GM21367 (cell line): ENCODE measurements around the gene OSBPL7.
A peak's percentile ranks its signal among the peaks of the same experiment; 100 is the strongest.

Experiments
- ATAC-seq: cut with Tn5 transposase; IDR thresholded peaks from one replicate; pipeline ENCODE4 v1.9.1; 2021; ENCODE audit not compliant: unreplicated experiment

Gene OSBPL7

DNA sequence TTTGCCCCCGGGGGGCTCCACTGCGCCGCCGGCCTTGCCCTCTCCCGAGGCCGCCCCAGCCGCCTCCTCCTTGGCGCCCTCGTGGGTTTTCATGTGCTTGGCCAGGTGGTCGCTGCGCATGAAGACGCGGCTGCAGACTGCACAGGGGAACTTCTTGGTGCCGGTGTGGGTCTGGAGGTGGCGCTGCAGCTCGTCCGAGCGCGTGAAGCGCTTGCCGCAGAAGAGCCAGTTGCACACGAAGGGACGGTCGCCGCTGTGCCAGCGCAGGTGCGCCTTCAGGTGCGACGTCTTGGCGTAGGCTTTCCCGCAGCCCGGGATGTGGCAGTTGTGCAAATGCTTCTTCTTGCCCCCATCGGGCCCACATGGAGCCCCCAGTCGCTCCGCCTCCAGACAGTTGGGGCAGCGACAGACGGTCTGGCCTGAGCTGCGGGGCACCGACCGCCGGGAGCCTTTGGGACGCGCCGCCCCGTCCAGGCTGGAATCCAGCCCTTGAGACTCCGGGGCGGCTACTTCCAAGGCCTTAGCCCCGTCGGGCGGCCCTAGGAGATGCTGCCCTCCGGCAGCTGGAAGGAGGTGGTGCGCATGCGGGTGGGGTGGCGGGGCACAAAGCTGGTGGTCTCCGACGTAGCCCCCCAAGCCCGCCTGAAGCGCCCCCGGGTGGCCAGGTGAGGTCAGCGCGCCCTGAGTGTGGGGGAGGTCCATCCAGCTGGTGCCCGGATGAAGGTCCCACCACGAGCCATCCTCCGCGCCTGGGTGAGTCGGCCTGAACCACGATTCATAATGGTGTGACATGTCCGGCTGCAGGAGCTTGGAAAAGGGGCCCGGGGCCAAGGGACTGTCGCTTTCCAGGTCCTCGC is 26.0 kb upstream of the OSBPL7 start:
- no peak for ATAC-seq

DNA sequence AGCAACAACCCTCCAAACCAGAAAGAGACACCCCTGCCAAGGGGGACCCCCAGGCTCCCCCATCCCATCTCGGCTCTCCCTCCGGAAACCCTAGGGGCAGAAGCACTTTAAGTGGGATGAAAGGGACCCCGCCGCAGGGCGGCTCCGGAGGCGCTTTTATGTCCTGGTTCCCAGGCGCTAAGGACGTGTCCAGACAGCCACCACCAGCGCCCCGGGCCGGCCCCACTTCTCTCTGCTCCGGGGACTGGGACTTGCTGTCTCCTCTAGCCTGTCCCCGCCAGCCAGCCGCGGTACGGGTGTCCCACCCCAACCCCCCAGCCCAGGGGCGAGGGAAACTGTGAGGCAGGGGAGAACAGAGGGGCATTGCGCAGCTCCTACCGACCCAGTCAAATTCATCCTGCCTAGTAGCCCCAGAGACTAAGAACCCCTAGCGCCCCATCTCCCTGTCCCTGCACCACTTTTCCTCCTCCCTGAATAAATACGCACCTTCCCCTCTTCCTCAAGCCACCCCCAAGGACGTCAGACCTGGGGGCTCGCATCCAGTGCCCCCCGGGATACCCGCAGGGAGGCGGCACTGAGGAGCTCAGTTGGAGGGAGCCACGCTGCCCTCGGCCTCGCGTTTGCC is 25.2 kb upstream of the OSBPL7 start:
- ATAC-seq: no peak

DNA sequence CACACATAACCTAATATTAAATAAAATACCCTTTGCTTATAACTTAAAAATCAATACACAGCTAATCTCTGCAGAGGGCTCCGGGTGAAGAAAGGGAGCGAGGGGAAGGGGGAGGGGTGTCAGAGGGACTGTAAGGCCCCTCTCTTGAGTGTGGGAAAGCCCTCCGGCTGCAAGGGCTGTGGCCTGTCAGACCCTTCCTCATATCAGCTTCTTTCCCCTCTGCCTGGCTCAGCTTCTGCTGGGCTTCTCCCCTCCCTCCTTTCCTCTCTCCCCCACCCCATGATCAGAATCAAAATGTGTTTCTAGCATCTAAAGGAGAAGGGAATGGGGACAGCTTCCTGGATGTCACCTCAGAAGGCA is 24.1 kb upstream of the OSBPL7 start:
- ATAC-seq: no peak

DNA sequence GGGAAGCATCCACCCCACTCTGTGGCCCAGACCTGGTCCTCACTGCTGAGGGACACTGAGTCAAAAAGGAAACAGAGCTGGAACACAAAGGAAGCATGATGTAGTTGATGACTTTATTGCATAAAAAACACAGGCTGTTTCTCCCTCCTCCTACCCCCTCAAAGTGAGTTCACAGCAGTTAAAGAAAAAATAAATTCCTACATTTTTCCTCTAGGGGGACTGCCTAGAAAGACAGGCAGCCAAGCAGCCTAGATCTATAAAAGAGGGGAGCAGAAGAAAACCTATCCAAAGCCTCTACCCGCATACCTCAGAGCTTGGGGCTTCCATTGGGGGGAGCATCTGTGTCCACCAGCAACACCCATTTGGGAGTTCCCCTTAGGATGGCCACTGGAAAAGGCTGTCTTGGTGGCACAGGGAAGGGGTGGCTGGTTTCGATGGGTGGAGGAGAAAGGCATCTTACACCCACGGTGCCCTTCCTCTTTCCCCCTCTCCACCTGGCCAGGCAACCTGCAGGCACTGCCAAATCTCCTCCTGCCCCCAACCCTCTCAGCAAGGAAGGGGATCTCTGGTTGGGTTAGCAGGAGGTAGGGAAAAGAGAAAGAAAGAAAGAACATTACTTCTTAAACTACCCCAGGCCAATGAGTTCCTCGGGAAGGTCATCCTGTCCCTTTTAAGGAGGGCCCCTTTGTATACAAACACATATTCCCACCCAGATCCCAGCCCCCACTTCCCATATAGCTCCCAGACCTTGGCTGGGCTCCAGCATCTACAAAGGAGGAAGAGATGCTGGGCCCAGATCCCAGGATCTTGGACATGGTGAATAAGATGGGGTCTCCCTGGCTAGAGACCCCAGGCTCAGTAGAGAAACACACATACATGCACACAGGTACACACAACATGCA is 23.5 kb upstream of the OSBPL7 start:
- no peak for ATAC-seq

DNA sequence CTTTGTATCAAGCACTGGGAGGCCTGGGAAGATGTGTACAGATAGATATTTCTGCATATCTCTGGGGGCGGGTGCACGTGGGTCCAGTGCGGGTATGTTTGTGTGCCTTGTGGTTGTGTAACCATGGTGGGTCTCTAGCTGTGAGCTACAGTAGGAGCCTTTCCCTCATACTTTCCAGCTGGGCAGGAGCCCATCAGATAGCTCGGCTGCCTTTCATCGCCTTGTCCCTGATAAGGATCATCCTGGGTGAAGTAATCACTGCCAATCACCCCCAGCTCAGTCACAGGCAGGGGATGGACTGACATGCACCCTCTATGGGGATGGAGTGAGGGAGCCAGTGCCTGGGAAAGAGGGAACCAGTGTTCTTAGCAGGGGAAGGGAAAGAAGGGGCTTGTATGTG is 22.6 kb upstream of the OSBPL7 start:
- no peak for ATAC-seq

DNA sequence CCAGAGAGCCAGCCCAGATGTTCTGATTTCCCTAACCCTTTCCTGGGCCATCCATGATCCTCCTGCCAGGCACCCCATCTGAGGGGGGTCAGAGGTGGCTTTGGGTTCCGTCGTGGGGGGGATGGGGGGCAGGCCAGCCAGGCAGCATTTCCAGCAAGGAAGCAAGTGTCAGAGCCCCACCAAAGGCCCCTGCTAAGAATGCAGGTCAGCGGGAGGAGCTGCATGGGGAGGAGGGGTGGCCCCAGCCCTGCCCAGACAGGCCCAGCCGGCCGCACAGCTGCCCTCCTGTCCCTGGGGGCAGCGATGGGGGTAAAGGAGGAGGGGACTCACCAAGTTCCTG is 21.8 kb upstream of the OSBPL7 start:
- ATAC-seq: no peak

DNA sequence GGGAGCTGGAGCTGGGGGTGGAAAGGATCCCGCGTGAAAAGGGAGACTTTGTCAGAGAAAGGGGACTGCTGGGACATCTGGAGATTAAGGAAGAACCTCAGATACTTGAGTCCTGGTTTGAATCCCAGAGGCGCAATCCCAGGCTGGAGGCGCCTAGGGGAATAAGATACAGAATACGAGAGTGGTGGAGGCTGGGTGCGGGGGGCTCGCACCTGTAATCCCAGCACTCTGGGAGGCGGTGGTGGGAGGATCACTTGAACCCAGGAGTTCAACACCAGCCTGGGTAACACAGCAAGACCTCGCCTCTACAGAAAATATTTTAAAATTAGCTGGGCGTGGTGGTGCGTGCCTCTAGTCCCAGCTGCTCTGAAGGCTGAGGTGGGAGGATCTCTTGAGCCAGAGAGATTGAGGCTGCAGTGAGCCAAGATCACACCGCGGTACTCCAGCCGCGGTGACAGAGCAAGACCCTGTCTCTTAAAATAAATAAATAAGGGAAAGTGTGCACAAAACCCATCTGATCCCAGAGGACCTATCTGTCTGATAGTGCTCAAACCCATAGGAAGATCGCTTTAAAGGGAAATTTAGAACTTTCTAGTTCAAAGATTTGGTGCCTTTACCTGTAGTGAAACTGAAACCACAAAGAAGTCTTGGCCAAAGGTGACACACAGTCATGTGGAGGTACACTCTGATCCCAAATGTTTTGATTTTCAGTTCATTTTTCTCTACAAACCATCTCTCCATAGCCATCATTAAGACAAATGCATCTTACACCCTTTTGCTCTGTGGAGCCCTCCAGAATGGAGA is 20.1 kb upstream of the OSBPL7 start:
- no peak for ATAC-seq

DNA sequence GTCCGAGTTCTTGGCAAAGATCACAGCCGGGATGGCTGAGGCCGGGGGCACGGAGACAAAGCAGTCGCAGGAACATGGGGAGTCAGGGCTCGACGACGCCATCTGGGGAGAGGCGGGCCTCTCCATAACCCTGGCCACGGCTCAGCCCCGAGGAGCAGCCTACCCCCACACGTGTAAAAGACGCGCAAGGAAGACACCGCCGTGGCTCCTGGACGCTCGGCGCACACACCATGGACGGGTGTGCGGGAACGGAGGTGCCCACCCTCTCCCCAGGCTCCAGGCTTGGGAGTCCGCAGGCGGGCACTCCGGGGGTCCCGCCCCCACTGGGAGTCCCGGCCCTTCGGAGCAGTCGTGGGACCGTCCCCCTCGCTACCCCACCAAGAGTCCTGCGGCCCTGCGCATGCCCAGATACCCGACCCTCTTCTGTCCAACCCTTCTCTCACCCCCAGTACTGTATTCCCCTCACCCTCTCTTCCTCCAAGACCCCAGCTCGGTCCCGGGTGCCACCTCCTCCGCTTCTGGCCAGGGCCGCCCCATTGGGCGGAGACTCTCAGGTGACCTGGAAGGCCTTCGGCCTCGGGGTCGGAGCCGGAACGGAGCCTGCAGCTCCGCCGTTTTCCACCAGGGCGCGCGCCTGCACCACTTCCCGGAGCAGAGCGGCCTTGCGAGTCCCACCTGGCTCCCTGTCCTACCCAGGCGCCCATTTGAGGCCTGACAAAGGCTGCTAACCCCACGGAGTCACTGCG is 19.3 kb upstream of the OSBPL7 start, which contains the start of gene SCRN2:
Gene SCRN2, minus strand, starts transcription at position 532 of the 746 bp plus-strand sequence. Its CDS starts 430 bp downstream, at position 102.
- ATAC-seq: peak; percentile 68

DNA sequence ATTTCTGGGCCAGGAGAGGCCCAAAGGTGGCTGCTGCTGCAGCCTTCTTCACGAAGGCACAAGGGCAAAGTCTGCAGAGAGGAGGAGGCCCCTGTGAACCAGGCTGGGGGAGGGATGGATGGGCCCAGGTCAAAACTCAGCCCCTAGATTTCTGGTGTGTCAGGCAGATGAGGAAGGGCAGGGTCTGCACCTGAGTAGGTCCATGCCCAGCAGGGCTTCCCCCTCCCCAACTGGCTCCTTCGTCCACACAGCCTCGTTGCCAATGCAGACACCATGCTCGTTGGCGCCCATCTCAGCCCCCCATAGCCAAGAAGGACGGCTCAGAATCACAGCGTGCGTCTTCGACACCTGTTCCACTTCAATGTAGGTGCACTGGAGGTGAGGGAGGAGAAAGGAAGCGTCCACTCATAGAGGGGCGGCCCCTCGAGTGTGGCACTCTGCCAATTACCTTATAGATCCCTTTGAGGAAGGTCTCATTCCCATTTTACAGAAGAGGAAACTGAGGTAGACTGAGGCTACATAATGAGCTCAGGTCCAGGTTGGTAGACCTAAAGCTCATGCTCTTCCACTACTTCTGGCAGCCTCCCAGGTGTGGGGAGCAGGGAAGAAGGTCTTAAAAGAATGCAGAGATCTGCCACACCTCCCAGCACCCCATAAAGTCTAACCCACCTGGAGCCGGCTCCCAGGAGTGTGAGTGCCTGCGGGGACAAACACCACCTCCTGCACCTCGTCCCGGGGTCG is 18.6 kb upstream of the OSBPL7 start:
- no peak for ATAC-seq

DNA sequence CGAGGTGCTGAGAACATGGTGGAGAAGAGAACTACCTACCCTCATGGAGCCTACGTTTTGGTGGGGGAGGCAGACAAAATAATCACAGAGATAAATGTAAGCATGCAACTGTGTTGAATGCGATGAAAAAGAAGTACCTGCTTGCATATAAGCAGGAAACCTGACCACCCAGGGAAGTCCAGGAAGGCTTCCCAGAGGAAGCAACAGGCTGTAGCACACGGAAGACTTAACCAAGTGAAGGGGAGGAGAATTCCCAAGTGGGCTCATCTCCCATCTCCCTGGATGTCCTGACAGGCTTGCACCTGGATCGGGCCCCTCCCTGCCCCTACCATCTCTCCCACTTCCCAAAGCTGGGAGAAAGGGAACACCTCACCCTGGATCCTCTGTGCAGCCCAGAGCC is 17.5 kb upstream of the OSBPL7 start:
- no peak for ATAC-seq

DNA sequence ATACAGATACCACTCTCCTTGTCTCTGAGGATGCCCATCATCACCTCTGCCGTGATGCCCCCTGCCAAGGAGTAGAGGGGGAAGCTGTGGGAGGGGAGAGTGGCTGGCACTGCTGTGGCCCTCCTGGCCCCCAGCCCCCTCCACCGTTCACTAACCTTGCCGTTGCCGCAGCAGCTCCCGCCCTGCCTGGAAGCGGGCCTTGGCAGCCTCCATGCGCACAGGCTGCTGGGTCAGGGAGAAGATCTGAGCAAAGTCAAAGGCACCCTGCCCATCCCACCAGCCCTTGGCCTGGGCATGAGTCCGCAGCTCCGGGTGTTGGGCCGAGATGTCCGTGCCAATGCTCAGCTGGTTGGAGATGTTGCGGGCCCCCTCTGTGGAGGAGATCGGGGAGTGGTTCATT is 17.0 kb upstream of the OSBPL7 start:
- no peak for ATAC-seq

DNA sequence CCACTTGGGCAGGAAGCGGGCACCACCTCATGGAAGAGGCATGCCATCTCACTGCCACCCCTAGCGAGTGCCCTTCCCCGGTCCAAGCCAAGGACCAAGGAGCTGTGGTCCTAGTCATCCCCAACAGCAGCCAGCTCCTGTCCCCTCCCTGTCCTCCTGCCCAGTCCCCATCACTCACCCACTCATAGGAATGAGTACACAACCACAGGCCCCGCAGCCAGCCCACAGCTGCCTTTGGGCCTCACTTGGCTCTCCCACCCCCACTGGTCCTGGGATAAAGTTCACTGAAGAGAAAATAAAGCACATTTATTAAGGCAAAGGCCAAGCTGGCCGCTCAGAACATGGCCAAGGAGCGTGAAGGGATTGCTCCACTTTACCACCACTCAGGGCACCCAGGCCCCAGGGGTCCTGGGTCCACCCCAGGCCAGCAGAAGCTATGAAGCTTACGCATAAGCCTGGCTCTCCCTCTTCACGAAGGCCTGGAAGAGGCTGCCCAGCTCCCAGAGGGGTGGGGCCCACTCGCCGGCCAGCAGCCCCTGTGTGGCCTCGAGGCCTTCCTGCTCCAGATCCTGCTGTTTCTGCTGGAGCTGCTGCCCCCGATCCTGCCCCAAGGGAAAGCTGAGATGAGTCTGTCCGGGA is 15.9 kb upstream of the OSBPL7 start:
- ATAC-seq: no peak

DNA sequence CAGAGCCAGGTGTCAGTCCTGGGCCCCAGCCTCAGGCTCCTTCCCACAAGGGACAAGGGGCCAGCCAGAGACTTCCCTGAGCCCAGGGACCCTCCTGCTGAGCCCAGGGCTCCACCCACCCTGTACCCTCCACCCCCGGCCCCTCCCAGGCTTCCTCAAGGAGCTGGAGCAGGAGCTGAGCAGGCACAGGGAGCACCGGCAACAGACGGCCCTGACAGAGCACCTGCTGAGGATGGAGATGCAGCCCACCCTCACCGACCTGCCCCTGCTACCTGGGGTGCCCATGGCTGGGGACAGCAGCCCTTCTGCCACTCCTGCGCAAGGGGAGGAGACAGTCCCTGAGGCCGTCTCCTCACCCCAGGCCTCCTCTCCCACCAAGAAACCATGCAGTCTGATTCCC is 15.0 kb upstream of the OSBPL7 start:
- ATAC-seq: no peak

DNA sequence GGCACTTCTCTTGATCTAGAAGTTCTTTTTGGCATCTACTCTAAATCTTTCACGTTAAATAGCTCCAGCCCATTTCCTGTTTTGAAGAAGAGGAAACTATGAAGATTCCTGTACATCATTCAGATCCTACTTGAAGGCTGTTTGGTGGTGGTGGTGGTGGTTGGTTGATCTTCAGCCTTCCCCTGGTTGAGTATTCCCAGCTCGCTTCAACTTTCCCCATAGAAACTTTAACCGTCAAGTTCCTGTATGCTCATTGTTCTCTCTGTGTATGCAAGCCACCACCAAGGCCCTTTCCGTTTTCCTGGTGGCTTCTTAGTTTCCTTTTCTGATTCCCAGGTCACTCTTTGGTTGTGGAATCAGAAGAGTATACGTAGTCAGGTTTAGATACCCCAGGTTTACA is 13.2 kb upstream of the OSBPL7 start:
- ATAC-seq: no peak

DNA sequence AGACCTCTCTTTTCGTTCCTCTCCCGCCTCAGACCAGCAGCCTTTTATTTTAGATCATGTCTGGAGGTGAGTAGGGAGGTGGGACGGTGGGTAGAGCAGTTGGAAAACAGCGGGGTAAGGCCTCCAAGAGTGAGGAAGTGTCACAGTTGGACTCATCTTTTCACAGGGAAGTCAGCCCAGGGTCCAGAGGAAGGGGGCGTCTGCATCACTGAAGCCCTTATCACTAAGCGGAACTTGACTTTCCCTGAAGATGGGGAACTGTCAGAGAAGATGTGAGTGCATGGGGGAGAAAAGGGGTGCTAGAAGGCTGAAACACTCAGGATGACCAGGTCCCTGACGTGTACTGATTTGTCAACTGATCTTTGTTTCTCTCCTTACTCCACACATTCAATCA is 10.3 kb upstream of the OSBPL7 start:
- ATAC-seq: no peak

DNA sequence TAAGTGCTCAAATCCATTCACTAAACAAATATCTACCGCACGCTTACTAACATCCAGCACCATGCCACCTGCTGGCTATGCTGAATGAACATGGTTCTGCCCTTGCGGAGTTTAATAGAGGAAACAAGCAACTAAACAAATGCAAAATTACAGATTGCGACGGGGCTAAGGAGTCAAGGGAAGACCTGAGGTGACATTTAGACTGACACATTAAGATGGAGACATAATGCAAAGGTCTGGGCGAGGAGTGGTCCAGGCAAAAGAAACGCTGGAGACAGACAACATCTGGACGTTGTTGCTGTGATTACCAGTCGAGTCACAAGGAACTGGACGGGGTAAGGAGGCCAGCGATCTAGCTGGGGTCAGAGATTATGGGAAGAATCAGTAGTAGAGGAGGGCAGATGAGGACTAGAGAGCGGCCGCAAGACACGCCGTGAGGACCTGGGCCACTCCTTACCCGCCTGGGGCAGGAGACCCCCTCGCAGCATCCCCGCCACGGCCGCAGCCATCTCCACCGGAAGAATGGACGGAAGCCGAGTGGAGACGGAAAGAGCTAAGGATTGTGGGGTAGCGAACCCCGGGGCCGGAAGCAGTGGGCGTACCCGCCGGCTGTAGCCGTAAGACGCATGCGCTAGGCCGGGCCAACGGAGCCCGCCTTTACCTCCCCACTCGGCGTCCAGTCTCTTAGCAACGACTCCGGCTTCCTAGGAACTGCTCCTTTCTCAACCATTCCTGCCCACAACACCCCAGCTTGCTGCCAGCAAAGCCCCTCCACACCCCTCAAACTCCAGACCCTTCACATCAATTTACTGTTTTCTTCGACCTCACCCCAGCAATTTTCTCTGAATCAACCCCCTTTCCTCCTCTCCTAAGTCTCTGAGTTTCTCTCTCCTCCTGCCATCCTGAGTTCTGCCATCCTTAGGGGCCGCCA is 9.7 kb upstream of the OSBPL7 start, which contains the start of the genes LRRC46 and MRPL10:
Gene LRRC46, plus strand, starts transcription at position 668 of the 931 bp plus-strand sequence. CDS start 320 bp downstream, outside the sequence.
Gene MRPL10, minus strand, starts transcription at position 539 of the 931 bp plus-strand sequence. Its CDS starts 30 bp downstream, at position 509.
- ATAC-seq: peak; percentile 75

DNA sequence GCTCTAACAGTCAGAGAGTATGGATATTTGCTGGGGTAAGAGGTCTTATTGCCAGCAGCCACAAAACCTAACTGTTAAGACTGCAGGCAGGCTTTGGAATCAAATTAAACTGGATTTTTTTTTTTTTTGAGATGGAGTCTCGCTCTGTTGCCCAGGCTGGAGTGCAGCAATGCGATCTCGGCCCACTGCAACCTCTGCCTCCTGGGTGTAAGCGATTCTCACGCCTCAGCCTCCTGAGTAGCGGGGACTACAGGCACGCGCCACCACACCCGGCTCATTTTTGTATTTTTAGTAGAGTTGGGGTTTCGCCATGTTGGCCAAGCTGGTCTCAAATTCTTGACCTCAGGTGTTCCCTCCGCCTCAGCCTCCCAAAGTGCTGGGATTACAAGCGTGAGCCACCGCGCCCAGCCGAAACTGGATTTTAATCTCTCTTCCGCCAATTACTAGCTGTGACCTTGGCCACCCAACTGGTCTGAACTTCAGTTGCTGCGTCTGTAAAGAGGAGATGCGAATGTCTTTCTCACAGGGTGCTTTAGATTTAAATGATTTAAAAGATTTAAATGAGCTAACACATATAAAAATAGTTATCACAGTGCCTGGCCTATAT is 8.9 kb upstream of the OSBPL7 start:
- ATAC-seq: no peak
